ENCODE results near the gene SUCLA2.

SUCLA2 gene

DNA sequence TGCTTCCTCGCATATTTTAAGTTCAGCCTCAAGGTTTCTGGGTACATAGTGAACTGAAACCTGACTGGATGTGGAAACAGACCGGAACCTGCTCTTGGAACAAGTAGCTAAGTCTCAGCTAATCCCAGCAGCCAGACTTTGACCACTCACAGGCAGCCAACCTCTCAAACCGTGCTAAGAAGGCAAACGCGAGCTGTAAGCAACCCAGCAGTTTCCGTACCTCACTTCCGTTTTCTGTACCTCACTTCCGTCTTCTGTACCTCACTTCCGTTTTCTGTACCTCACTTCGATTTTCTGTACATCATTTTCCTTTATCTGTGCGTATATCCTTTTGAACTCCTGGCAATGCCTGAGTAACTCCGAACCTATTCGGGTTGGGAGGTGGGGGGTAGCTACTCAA, 96.8 kb downstream of the SUCLA2 start:
- no peak for DNase-seq (ENCODE audit: low read depth in 3 of 3, low spot score in 1 of 3)

DNA sequence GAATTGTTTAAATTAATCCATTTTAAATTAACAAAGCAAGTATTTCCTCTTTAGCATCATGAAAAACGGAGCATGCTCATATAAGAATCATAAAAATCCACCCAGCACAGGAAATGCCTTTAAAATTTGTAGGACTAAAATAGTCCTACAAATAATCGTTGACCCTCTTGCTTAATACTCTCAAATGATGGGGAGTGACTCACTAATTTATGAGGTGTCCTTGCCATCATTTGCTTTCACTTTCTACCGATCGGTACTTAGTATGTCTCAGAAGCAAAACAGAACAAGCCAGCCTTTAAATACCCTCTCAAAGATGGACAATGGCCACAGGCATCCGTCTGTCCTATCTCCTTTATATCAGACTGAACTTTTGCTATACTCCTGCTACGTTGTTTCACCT, 97.2 kb downstream of the SUCLA2 start:
- DNase-seq (ENCODE audit: low read depth in 3 of 3, low spot score in 1 of 3): no peak

DNA sequence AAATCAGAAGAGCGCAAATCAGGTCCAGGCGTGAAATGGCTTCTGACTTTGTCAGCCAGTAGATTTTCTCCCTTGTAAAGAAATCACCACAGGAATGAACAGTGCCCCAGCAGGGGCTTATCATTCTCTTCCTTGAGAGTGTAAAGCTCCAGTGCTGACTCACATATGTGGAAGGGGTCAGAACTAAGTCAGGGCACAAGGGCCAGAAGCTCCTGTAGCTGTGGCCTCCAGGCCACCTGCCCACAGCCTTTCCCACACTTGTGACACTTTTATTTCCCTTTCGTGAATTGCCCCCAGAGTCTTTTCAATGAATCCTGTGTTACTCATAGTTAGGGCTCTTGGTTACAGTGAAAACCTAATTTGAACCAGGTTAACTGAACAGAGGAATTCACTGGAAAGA, 99.6 kb downstream of the SUCLA2 start:
- no peak for DNase-seq (ENCODE audit: low read depth in 3 of 3, low spot score in 1 of 3)

DNA sequence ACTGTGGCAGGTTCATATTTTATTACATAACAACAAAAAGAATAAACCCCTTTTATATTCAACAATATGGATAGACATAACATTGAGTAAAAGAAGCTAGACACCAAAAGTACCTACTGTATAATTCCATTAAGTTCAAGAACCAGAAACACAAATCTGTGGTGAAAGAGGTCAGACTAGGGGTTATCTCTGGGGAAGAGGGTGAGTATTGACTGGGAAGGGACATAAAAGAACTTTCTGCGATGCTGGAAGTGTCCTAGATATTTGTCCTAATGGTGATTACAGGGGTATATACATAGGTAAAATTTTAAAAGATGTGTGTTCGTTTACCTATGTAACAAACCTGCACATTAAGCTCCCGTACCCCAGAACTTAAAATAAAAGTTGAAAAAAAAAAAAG, 103.0 kb downstream of the SUCLA2 start:
- DNase-seq (ENCODE audit: low read depth in 3 of 3, low spot score in 1 of 3): no peak

DNA sequence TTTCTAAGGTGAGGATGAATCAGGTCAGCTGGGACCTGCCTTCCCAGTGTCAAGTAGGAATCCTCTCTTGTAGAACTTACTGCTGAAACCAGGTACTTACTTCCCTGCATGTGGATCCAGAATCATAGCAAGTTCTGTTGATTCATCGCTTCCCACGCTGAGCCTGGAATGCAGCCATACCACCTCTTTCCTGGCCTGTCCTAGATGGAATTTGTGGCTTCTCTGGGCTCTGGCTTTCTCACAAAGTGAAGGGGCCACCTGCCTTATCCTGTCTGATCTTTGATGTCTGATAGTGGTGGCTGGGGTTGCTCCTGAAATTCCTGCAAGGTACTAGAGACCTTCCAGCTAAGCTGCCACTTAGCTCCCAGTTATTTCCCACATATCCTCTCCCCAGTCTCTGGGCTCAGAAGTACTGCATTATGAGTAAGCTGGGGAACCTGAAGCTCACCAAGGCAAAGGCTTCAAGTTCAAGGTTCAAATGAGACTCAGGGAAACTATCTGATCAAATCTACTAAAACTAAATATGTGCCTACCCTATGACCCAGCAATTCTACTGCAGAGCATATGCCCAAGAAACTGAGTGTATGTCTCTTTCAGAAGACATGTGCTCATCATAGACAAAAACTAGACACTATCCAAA, 103.5 kb downstream of the SUCLA2 start:
- DNase-seq (ENCODE audit: low read depth in 3 of 3, low spot score in 1 of 3): no peak

DNA sequence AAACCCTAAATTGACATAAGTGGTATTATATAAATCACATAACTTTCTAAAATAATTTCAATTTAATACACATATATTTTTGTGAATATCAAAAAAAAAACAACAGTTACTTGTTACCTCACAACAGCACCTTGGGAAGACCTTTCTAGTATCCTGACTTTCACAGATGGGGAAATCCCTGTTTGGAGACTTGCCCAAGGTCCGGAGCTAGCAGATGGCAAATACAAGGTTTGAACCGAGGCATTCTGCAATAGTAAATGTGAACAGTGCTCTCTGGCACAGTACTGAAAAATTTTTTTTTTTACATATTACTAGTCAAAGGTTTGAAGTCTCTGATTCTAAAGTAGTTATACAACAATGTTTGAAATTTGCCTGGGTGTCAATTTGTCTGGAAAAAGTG, 104.5 kb downstream of the SUCLA2 start:
- DNase-seq (ENCODE audit: low read depth in 3 of 3, low spot score in 1 of 3): no peak

DNA sequence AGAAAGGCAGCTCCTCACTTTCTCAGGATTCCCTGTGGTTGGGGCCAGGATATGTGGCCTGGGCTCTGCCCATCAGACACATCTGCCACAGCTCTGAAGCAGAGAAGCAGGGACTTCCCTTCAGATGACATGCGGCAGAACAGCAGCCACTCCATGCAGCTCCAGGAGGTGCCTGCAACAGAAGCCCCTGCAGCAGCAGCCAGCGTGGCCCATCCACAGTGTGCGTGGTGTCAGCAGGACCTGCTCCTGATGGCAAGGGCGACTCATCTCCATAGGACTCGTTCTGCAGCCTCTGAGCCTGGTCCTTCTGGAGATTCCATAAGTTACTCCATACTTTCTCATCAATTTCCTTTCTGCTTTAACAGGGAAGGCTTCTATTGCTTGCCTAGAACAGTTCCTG, 105.0 kb downstream of the SUCLA2 start:
- DNase-seq (ENCODE audit: low read depth in 3 of 3, low spot score in 1 of 3): no peak

DNA sequence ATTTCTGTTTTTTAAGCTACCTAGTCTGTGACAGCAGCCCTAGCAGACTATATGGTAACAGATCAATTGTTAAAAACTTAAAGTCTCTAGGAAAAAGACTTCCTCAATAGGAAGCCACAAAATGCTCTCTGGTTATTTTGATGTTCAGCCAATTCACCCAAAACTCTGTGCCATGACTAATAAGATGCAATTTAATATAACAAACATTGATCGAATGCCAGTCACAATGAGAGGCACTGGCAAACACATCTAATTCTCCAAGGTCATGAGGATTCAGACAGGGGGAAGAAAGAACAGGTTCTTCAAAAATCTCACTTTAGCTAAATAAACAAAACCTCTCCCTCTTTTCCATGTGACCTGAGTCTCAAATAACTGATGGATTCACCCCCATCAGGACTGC, 107.5 kb downstream of the SUCLA2 start:
- DNase-seq (ENCODE audit: low read depth in 3 of 3, low spot score in 1 of 3): no peak
